ENCODE measurements around the gene XYLT2. TPM values are rescaled to one million over a fixed set of nuclear protein-coding genes. Genes with fewer than 3 reads are reported as not detected.

Gene XYLT2
- total RNA-seq, 2 donors from 2014 or later, result 17.1 to 20.6 TPM

GRCh38 chr17:50310455-50311111, 35.3 kb upstream of the XYLT2 start:
- no peak overlapping the region for H3K4me3 ChIP-seq
- no peaks in the 10 kb centered on the region for H3K27me3 ChIP-seq
- H3K4me1 ChIP-seq, result no peaks in the 10 kb centered on the region
- H3K36me3 ChIP-seq, result no peaks in the 10 kb centered on the region
- no peak overlapping the region for H3K27ac ChIP-seq
- TF ChIP-seq, protein P1, sequence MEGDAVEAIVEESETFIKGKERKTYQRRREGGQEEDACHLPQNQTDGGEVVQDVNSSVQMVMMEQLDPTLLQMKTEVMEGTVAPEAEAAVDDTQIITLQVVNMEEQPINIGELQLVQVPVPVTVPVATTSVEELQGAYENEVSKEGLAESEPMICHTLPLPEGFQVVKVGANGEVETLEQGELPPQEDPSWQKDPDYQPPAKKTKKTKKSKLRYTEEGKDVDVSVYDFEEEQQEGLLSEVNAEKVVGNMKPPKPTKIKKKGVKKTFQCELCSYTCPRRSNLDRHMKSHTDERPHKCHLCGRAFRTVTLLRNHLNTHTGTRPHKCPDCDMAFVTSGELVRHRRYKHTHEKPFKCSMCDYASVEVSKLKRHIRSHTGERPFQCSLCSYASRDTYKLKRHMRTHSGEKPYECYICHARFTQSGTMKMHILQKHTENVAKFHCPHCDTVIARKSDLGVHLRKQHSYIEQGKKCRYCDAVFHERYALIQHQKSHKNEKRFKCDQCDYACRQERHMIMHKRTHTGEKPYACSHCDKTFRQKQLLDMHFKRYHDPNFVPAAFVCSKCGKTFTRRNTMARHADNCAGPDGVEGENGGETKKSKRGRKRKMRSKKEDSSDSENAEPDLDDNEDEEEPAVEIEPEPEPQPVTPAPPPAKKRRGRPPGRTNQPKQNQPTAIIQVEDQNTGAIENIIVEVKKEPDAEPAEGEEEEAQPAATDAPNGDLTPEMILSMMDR (IDR thresholded peaks at IDR 0.05), result no peak
- no peak for DNase-seq (ENCODE audit: low spot score)
- H3K9me3 ChIP-seq, result no peaks in the 10 kb centered on the region

DNA sequence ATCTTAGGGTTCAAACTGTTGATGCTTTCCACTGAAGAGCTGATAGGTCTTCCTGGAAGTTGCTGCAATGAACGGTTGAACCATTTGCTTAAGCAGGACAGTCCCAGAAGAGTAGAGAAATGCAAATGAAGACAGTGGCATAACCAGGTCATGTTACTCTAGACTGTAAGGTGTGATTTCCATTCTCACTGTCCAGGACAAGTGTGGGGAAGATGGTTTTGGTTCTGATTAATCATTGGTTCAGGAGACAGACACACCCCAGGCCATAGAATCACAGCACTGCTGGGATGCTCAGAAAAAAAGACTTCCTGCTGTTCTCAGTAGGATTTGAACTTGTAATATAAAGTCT, 34.8 kb upstream of the XYLT2 start:
- Histone ChIP-seq H3K4me3 (no peak overlapping the region), H3K4me1 (no peaks in the 10 kb centered on the region), H3K27ac (no peak overlapping the region), H3K36me3 (no peaks in the 10 kb centered on the region), H3K27me3 (no peaks in the 10 kb centered on the region), H3K9me3 (no peaks in the 10 kb centered on the region)
- no peak for DNase-seq (ENCODE audit: low spot score)
- TF ChIP-seq, protein P1 (IDR thresholded peaks at IDR 0.05), result no peak

DNA sequence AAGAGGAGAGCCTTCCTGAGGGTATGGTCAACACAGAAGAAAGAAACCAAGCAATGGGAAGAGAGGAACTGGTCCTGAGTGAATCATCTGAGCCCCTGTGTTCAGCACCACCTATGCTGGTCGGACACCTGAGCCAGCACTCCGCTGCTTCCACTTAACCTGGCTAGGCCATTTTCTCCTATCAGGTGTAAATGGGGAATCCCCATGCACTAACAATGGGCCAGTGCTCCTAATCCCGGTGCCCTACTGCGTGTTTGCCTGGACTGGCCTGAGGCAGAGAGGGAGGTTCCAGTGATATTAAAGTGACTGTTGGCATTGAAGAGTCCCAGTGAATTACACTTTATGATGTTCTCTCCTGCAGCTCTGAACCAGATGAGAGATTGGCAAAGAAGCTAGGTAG, 34.4 kb upstream of the XYLT2 start:
- TF ChIP-seq, protein P1 (IDR thresholded peaks at IDR 0.05), result no peak
- H3K27ac ChIP-seq, result no peak overlapping the region
- H3K36me3 ChIP-seq, result no peaks in the 10 kb centered on the region
- H3K9me3 ChIP-seq, result no peaks in the 10 kb centered on the region
- H3K27me3 ChIP-seq, result no peaks in the 10 kb centered on the region
- H3K4me1 ChIP-seq, result no peaks in the 10 kb centered on the region
- H3K4me3 ChIP-seq, result no peak overlapping the region
- no peak for DNase-seq (ENCODE audit: low spot score)

- Histone ChIP-seq H3K36me3 (no peaks in the 10 kb centered on the region), H3K4me1 (no peaks in the 10 kb centered on the region), H3K27ac (no peak overlapping the region), H3K4me3 (no peak overlapping the region), H3K9me3 (no peaks in the 10 kb centered on the region), H3K27me3 (no peaks in the 10 kb centered on the region)
- no peak for DNase-seq (ENCODE audit: low spot score)
- TF ChIP-seq, protein P1 (IDR thresholded peaks at IDR 0.05), result no peak
These were observed 33.6 kb upstream of the XYLT2 start for GRCh38 chr17:50312308-50312707.

DNA sequence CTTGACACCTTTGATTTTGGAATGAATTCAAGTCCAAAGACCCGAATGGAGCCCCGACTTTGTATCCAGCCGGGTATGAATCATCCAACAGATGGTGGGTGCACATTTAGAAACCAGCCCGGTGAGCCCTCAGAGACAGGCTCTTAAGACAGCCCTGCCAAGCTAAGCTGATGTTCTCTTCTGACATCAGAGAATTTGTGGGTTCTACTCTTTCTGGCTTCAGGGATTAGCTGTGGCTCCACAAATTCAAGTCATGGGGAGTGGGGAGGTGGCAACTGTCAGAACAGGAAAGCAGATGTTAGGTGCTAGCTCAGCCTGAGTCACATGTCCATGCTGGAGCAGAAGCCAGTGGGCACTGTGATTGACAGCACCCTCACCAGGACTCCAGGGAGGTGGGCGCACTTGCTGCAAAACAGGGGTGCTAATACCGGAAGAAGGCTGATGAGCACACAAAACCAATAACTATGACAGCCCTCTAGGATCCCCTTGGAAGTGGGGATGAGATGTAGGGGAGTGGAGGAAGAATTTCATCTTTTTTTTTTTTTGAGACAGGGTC, 31.4 kb upstream of the XYLT2 start:
- TF ChIP-seq, protein P1 (IDR thresholded peaks at IDR 0.05), result no peak
- H3K27ac ChIP-seq, result no peak overlapping the region
- no peaks in the 10 kb centered on the region for H3K9me3 ChIP-seq
- no peak for DNase-seq (ENCODE audit: low spot score)
- no peaks in the 10 kb centered on the region for H3K36me3 ChIP-seq
- no peak overlapping the region for H3K4me3 ChIP-seq
- no peaks in the 10 kb centered on the region for H3K4me1 ChIP-seq
- no peaks in the 10 kb centered on the region for H3K27me3 ChIP-seq
